SU-DHL-6 (cell line): Measurements from ENCODE around the gene CHPF2.

Source experiments
- H2AFZ ChIP-seq: fragments of 200-600 bp; sonication (generic); 2 replicates; pipeline ENCODE4 v1.6.1; 2014; ENCODE audit warnings: low read depth, mild to moderate bottlenecking, moderate library complexity, mixed read lengths, antibody characterized with exemption, low read length; ENCODE audit not compliant: severe bottlenecking
- H3F3A ChIP-seq: fragments of 200-600 bp; shearing (Covaris generic); 2 replicates; pipeline ENCODE4 v1.6.0; 2016; ENCODE audit warnings: antibody characterized with exemption, mild to moderate bottlenecking; ENCODE audit not compliant: insufficient read depth
- H3K27ac ChIP-seq: fragments of 200-600 bp; sonication (generic); 2 replicates; pipeline ENCODE4 v1.5.1; 2016; ENCODE audit warnings: low read depth, mild to moderate bottlenecking, low read length, moderate library complexity, mixed read lengths
- H3K27me3 ChIP-seq: fragments of 200-600 bp; sonication (generic), shearing (Covaris generic); 2 replicates; pipeline ENCODE4 v1.6.0; 2014; ENCODE audit warnings: mild to moderate bottlenecking, low read length
- H3K36me3 ChIP-seq: fragments of 200-600 bp; sonication (generic); 2 replicates; pipeline ENCODE4 v1.6.1; 2014; ENCODE audit warnings: mild to moderate bottlenecking, low read length, mixed read lengths
- H3K4me2 ChIP-seq: fragments of 300-600, 200-600 bp; shearing (Covaris generic), sonication (generic); 2 replicates; pipeline ENCODE4 v1.6.0; 2014; ENCODE audit warnings: low read length, low read depth, mild to moderate bottlenecking; ENCODE audit not compliant: poor library complexity, severe bottlenecking
- H3K4me3 ChIP-seq: fragments of 200-600 bp; sonication (generic); 2 replicates; pipeline ENCODE4 v1.5.1; 2014; ENCODE audit warnings: antibody characterized with exemption, low read length, mild to moderate bottlenecking, mixed read lengths; ENCODE audit not compliant: insufficient read depth, poor library complexity, severe bottlenecking
- H3K79me2 ChIP-seq: fragments of 200-600 bp; sonication (generic); 2 replicates; pipeline ENCODE4 v1.6.1; 2014; ENCODE audit warnings: mild to moderate bottlenecking, low read length, moderate library complexity; ENCODE audit not compliant: insufficient read depth
- H3K9ac ChIP-seq: fragments of 200-600 bp; sonication (generic); 2 replicates; pipeline ENCODE4 v1.7.0; 2014; ENCODE audit warnings: mild to moderate bottlenecking, low read length
- H3K9me2 ChIP-seq: fragments of 200-600 bp; sonication (generic); replicated peaks from 2 replicates; pipeline ENCODE4 v1.6.1; 2014; ENCODE audit warnings: low read length; ENCODE audit not compliant: insufficient read depth
- H3K9me3 ChIP-seq: fragments of 200-600 bp; sonication (generic); 2 replicates; pipeline ENCODE4 v1.6.1; 2014; ENCODE audit warnings: low read length, mixed read lengths; ENCODE audit not compliant: insufficient read depth
- H4K20me1 ChIP-seq: fragments of 200-600 bp; sonication (generic); 2 replicates; pipeline ENCODE4 v1.6.1; 2014; ENCODE audit warnings: low read depth, mild to moderate bottlenecking, antibody characterized with exemption, low read length, moderate library complexity, mixed read lengths
- EZH2phosphoT487 ChIP-seq: fragments of 200-600 bp; sonication (generic), shearing (Covaris generic); conservative IDR thresholded peaks from 2 replicates; pipeline ENCODE4 v1.6.1; 2018; ENCODE audit warnings: mild to moderate bottlenecking, antibody characterized with exemption, low read length, moderate library complexity, mixed read lengths
- TF ChIP-seq, protein P1 (sequence below): fragments of 200-600 bp; sonication (generic); IDR thresholded peaks from one replicate; pipeline ENCODE4 v1.5.1; 2017; ENCODE audit warnings: antibody characterized with exemption, mild to moderate bottlenecking, low read length, moderate library complexity; ENCODE audit not compliant: insufficient read depth, poor library complexity, severe bottlenecking

CHPF2 gene

GRCh38 chr7:151194188-151194587 lies 38.1 kb upstream of the CHPF2 start:
- Histone ChIP-seq H3K36me3 (no peaks in the 10 kb centered on the region), H4K20me1 (no peaks in the 10 kb centered on the region), H3K4me2 (no peak overlapping the region), H2AFZ (no peak overlapping the region), H3K27me3 (no peaks in the 10 kb centered on the region), H3K79me2 (no peaks in the 10 kb centered on the region), H3K27ac (no peak overlapping the region), H3K4me3 (no peak overlapping the region), H3K9me3 (no peaks in the 10 kb centered on the region), H3F3A (no peaks in the 10 kb centered on the region), H3K9ac (no peak overlapping the region), H3K9me2 (no peaks in the 10 kb centered on the region)
- TF ChIP-seq, protein P1, sequence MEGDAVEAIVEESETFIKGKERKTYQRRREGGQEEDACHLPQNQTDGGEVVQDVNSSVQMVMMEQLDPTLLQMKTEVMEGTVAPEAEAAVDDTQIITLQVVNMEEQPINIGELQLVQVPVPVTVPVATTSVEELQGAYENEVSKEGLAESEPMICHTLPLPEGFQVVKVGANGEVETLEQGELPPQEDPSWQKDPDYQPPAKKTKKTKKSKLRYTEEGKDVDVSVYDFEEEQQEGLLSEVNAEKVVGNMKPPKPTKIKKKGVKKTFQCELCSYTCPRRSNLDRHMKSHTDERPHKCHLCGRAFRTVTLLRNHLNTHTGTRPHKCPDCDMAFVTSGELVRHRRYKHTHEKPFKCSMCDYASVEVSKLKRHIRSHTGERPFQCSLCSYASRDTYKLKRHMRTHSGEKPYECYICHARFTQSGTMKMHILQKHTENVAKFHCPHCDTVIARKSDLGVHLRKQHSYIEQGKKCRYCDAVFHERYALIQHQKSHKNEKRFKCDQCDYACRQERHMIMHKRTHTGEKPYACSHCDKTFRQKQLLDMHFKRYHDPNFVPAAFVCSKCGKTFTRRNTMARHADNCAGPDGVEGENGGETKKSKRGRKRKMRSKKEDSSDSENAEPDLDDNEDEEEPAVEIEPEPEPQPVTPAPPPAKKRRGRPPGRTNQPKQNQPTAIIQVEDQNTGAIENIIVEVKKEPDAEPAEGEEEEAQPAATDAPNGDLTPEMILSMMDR = no peak
- no peak for TF ChIP-seq EZH2phosphoT487

- no peak for TF ChIP-seq EZH2phosphoT487
- TF ChIP-seq, protein P1 = no peak
- no peaks in the 10 kb centered on the region for H3K27me3 ChIP-seq
Observed at GRCh38 chr7:151195616-151196450, 36.5 kb upstream of the CHPF2 start.

GRCh38 chr7:151197932-151198331 lies 34.4 kb upstream of the CHPF2 start:
- Histone ChIP-seq H3F3A (no peaks in the 10 kb centered on the region), H3K9me2 (no peaks in the 10 kb centered on the region), H3K79me2 (no peaks in the 10 kb centered on the region), H3K9me3 (no peaks in the 10 kb centered on the region), H3K9ac (no peak overlapping the region), H3K4me3 (no peak overlapping the region), H4K20me1 (no peaks in the 10 kb centered on the region), H3K4me2 (no peak overlapping the region), H3K36me3 (no peaks in the 10 kb centered on the region), H3K27ac (no peak overlapping the region), H3K27me3 (no peaks in the 10 kb centered on the region), H2AFZ (no peak overlapping the region)
- TF ChIP-seq, protein P1 = no peak
- TF ChIP-seq EZH2phosphoT487 = no peak

More at GRCh38 chr7:151195616-151196450, 36.5 kb upstream of the CHPF2 start:
- Histone ChIP-seq H3K9ac (no peak overlapping the region), H3K27ac (no peak overlapping the region), H3K79me2 (no peaks in the 10 kb centered on the region), H2AFZ (no peak overlapping the region), H4K20me1 (no peaks in the 10 kb centered on the region), H3F3A (no peaks in the 10 kb centered on the region), H3K9me2 (no peaks in the 10 kb centered on the region), H3K4me2 (no peak overlapping the region), H3K4me3 (no peak overlapping the region), H3K36me3 (no peaks in the 10 kb centered on the region), H3K9me3 (no peaks in the 10 kb centered on the region)
